CD4-positive, alpha-beta T cell treated with Interleukin-15 for 4 hours (primary cell): ENCODE measurements around the gene SNX5.

Experiments
- DNase-seq: peaks from one replicate; pipeline ENCODE4 v3.0.0-alpha.2; 2020; ENCODE audit warnings: low spot score

The SNX5 gene

DNA sequence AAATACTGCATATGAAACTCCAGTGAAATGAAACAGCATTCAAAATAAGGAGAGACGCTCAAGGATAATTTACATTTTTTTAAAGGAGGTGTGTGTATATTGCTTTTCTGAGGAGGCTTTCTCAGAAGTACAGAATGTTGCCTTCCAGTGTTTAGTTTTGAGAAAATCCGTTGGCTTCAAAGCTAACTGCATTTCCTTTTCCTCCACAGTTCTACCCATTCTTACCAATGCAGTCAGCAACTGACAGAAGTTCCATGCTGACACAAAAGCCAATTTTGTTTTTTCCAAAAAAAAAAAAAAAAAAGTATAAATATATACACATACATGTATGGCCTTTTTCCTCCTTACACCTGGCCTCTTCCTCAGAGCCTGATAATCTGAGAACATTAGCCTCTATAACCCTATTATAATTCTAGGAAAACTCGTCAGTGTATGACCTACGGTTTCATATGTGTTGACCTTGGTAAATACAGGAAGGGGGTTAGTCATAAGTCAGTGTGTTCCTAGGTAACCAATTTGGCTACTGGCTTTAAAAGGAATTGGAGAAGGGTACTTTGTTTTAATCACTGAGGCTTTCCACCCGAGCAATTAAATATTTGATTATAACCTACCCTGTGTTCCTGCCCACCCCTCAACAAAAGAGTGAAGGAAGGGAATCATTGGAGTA is 24.4 kb upstream of the SNX5 start:
- DNase-seq, result peak; percentile 17

DNA sequence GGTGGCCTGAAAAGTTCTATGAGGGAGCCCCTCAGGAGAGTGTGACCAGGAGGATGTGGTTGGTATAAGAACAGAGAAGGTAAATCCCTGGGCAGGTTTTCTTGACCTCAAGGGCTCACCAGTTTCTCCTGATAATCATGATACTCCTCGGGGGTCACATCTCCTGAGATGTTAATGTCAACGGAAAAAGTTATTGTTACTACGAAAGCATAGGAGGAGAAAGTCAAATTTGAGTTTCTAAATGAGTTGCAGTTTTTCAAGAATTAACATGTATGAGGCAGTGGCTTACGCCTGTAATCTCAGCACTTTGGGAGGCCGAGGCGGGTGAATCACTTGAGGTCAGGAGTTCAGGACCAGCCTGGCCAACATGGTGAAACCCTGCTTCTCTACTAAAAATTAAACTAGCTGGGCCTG is 23.6 kb upstream of the SNX5 start:
- no peak for DNase-seq

GRCh38 chr20:17990278-17990972 is 21.8 kb upstream of the SNX5 start:
- no peak for DNase-seq

GRCh38 chr20:17987988-17988387 is 19.4 kb upstream of the SNX5 start:
- no peak for DNase-seq

GRCh38 chr20:17985388-17986018 is 16.9 kb upstream of the SNX5 start:
- DNase-seq, result no peak

GRCh38 chr20:17976305-17976704 is 7.7 kb upstream of the SNX5 start:
- no peak for DNase-seq

DNA sequence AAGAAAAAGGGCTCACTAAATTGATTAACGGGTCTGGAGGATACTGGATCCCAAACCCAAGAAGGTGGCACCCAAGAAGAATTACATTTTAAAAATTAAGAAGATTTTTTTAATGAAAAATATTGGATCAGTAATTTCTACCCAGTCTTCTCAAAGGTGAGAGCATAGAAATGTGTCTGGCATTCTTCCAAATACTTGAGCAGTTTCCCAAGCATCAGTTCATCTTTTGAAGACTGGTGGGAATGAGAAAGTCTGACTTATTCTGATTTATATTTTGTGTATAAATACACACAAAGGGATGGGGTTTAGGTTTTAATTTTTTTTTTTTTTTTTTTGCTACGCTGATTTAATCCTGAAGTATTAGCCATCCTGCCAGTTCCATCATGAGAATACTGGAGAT is 3.5 kb upstream of the SNX5 start:
- DNase-seq, result no peak

- DNase-seq, result no peak
These were observed 2.9 kb upstream of the SNX5 start for GRCh38 chr20:17971300-17972013.

DNA sequence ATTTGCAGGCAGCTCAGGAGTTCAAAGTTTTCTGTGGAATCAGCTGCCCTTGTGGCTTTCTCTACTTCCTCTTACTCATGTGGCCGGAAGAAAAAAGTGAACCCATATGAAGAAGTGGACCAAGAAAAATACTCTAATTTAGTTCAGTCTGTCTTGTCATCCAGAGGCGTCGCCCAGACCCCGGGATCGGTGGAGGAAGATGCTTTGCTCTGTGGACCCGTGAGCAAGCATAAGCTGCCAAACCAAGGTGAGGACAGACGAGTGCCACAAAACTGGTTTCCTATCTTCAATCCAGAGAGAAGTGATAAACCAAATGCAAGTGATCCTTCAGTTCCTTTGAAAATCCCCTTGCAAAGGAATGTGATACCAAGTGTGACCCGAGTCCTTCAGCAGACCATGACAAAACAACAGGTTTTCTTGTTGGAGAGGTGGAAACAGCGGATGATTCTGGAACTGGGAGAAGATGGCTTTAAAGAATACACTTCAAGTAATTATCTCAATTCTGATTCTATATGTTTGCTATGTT is 1.4 kb upstream of the SNX5 start:
- peak; percentile 41 for DNase-seq

- DNase-seq, result no peak
These were observed 787 bp upstream of the SNX5 start for GRCh38 chr20:17969278-17969883.

- DNase-seq, result no peak
These were observed 851 bp downstream of the SNX5 start for GRCh38 chr20:17967521-17968365.

DNA sequence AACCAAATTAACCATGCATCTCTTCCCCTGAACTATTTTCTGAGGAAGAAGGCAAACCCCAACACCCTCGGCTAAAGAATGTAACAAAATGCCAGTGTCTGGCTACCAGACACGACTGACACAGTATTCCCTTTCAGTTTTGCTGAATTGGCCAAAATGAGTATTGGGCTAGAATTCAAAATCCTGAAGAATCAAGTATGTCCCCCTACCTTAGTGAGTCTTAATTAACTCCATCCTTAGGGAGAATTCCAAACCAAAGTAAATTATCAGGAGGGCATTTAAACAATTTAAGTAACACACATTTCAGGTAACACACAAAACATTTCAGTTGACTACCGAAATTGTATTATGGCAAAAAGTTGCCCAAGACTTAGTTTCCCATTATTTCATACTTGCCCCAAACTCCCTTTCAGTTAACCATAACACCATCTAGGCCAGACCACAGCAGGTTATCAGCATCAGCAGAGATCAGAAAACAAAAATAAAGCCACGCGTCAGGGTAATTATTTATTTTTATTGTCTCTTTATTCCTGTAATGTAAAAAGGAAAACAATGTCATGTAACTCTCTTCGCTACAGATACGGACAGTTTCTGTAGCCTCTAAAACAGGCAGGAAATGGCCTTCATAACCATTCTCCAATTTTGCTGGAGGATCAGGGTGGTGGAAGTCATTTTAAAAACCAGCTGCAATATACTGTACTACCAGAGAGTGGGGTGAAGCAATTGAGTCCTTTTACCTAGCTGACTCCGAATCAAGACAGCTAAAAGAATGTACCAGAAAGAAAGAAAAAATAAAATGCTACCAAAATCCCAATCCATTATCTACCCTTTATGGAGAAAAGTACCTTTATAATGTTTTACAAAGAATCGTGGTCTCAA is 1.9 kb downstream of the SNX5 start:
- peak; percentile 42 for DNase-seq

GRCh38 chr20:17965042-17965697 is 3.4 kb downstream of the SNX5 start:
- DNase-seq, result no peak

- no peak for DNase-seq
These were observed 4.0 kb downstream of the SNX5 start for GRCh38 chr20:17964632-17965031.

DNA sequence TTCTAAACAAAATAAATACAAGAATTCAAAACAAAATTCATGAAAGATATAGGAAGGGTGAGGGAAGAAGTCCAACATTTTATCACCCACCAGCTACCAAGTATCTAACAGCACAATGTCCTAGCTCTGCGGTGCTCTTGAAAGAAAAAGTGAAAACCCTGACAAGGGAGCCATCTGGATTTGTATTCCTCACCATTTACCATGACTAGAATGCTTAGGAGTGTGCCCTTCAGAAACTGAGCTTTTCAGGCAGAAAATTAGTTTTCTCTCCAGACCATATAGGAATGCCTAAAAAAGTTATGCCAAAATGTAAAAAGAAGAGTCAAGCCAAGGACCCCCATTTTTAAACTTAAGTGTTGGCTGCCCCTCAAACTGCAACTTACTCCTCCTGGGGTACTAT is 4.5 kb downstream of the SNX5 start:
- no peak for DNase-seq

DNA sequence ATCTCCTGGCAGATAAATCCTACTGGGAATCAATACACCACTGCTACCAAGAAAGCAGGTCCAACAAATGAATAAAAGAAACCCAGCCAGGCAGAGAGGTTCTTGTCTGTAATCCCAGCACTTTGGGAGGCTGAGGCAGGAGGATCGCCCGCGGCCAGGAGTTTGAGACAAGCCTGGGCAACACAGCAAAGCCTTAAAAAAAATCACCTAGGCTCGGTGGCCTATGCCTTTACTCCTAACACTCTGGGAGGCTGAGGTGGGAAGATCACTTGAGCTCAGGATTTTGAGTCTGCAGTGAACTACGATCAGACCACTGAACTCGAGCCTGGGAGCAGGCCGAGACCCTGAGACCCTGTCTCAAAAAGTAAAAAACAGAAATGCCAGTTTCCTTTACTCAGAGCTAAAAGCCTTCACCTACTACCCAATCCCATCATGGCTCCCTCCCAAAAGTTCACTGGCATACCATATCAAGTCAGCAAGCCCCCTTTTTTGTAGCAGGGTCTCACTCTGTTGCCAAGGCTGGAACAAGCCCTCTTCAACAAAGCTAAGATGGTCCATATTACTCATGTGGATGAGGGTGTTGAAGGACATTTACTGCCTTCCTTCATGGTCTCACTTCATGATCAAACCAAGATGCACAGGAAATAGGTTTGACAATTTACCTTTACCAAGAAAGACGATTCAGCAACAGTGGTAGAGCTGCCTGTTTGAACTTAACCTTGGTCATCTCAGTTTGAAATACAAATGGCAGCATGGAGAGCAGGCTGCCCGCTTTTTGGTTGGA is 5.3 kb downstream of the SNX5 start:
- DNase-seq, result no peak

GRCh38 chr20:17961587-17961940 is 7.0 kb downstream of the SNX5 start:
- no peak for DNase-seq

- DNase-seq, result no peak
These were observed 7.5 kb downstream of the SNX5 start for GRCh38 chr20:17960927-17961586.
